HG02763 (cell line): ENCODE data around the gene SCARB1.
"Not testable (repeated sequence)": the region's sequence is repeated elsewhere in the genome, so short reads cannot be mapped to it uniquely, and the experiment has no call there.

Experiments
- ATAC-seq: cut with Tn5 transposase; IDR thresholded peaks from one replicate; pipeline ENCODE4 v1.9.1; 2021; ENCODE audit warnings: mild to moderate bottlenecking, moderate library complexity; ENCODE audit not compliant: unreplicated experiment

Gene SCARB1

GRCh38 chr12:124884587-124885438, 21.1 kb upstream of the SCARB1 start:
- peak; percentile 80 for ATAC-seq

DNA sequence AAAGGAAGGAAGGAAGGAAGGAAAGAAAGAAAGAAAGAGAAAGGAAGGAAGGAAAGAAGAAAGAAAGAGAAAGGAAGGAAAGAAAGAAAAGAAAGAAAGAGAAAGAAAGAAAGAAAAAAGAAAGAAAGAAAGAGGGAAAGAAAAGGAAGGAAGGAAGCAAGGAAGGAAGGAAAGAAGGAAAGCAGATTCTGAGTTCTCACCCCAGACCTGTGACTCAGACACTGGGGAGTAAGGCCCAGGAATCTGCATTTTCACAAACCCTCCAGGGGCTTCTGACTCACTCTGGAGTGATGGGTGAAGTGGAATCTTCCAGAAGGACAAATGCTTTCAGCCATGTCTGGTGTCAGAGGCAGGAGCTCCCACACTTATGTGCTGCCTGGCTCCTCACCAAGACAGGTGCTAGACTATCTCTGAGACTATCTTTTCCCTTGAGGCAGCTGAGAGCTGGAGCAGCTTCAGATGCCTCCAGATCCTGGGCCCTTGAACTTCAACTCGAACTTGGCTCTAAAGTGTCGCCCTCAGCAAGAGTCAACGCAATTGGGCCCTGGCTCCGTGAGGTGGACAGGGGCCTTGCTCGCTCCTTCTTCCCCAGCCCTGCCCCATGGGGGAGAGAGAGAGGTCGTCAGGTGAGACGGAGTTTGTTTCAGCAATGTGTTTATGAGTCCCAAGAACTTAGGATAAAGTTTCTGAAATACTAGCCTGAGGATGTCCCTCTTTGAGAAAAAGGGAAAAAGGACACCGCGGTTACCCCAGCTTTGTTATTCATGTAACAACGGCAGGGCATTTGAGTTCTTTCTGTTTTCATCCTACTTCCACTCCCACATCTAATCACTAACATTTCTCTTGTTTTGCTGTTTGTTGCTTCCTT, 19.8 kb upstream of the SCARB1 start:
- no peak for ATAC-seq

DNA sequence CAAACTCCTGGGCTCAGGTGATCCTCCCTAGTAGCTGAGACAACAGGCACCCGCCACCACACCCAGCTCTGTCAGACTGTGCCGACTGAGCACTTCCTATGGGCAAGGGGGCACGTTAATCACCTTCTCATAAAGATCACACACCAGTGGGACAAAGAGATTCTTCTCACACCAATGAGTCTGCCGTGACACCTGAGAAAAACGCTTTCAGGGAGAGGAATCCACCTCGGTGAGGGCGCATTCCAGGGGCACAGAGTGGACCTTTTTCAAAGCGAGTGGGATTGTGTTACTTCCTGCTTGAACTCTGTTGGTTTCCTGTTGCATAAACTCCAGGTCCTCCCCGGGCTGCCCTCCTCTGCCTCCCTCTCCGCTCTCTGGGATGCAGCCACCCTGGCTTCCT, 17.5 kb upstream of the SCARB1 start:
- ATAC-seq: no peak

DNA sequence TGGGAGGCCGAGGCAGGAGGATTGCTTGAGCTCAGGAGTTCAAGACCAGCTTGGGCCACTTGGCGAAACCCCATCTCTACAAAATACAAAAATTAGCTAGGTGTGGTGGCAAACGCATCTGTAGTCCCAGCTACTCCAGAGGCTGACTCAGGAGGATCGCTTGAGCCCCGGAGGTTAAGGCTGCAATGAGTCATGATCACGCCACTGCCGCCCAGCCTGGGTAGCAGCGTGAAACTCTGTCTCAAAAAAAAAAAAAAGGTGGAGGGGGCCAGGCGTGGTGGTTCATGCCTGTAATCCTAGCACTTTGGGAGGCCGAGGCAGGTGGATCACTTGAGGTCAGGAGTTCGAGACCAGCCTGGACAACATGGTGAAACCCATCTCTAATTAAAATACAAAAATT, 16.7 kb upstream of the SCARB1 start:
- ATAC-seq: not testable (repeated sequence)

DNA sequence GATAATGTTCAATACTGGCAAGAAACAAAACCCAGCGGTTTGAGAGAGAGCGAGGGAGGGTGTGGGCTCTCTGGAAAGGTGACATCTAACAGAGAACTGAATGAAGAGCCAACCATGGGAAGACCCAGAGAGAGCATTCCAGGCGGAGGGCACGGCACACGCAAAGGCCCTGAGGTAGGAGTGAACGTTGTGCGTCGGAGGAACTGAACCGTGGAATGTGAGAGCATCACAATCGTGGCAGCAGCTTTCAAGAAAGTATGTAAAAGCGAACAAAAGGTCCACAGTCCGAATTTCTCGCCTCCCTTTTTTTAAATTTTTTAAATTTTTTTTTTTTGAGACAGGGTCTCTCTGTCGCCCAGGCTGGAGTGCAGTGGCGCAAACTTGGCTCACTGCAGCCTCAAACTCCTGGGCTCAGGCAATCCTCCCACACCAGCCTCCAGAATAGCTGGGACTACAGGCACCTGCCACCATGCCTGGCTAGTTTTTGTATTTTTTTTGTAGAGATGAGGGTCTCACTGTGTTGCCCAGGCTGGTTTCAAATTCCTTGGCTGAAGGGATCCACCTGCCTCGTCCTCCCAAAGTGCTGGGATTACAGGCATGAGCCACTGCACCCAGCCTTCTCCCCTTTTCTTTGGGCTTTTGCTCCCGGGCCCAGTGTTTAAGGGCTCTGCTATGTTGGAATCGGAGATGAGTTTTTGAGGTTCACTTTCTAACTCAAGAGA, 15.3 kb upstream of the SCARB1 start:
- no peak for ATAC-seq

DNA sequence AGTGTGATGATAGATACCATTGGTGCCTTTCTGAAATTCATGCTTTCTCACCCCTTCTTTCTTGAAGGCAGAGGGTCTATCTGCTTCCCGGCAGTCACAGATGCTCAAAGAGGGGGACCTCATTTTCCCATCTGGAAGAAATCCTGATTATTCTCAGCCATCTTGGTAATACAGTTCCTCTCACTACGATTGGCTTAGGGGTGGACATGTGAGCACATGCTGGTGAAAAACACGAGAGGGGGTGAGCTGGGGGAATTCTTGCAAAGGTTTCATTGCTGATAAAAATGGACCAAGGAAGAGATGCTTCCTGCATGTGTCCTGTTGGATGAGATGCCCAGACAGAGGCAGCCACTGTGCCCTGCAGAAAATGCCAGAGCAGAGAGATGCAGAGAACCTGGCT, 13.8 kb upstream of the SCARB1 start:
- ATAC-seq: no peak

DNA sequence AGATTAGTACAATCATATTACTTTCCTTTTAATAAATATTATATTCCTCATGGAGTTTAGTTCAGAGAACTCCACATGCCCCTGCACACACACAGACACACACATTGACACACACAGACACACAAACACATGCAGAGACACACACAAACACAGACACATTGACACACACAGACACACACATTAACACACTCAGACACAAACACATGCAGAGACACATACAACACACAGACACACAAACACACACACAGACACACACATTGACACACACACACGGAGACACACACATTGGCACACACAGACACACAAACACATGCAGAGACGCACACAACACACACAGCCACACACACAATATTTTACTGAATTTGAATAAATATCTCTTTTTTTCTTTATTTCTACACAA, 12.5 kb upstream of the SCARB1 start:
- ATAC-seq: no peak

GRCh38 chr12:124875803-124876132, 12.1 kb upstream of the SCARB1 start:
- ATAC-seq: no peak

GRCh38 chr12:124874988-124875802, 11.5 kb upstream of the SCARB1 start:
- no peak for ATAC-seq

DNA sequence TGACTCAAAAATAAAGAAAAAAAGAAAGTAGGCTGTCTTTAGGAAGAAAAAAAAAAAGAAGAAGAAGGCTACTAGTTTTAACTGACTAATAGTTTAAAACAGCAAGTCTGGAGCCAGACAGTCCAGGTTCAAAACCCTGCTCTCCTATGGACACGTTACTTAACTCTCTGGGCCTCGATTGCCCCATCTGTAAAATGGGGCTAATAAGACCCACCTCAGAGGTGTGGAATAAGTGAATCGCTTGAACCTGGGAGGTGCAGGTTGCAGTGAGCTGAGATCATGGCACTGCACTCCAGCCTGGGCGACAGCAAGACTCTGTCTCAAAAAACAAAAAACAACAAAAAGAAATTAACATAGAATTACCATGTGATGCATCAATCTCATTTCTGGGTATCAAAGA, 10.5 kb upstream of the SCARB1 start:
- ATAC-seq: no peak

DNA sequence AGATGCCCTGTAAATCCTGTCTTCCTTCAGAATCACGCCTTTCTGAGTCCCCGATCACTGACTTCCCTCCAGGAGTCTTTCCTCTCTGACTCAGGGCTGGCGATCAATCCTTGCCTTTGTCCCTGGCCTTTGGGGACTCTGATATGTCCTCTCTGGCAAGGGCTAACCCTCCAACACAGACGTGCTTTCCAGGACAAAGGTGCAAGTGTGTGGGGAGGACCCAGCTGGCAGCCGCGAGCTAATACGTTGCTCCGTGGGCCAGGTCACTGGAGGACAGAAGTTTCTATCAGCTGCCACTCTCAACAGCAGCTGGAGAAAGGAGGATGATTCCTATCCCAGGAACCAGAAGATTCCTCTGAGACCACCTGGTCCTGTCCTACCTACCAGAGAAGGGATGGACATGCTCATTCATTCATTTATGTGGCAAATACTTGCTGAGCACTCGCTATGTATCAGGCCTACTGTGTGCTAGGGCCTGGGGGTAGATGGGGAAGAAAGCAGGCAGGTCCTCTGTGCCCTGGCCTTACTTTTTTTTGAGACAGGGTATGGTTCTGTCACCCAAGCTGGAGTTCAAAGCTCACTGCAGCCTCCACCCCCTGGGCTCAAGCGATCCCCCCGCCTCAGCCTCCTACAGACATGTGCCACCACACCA, 8.5 kb upstream of the SCARB1 start:
- ATAC-seq: no peak

DNA sequence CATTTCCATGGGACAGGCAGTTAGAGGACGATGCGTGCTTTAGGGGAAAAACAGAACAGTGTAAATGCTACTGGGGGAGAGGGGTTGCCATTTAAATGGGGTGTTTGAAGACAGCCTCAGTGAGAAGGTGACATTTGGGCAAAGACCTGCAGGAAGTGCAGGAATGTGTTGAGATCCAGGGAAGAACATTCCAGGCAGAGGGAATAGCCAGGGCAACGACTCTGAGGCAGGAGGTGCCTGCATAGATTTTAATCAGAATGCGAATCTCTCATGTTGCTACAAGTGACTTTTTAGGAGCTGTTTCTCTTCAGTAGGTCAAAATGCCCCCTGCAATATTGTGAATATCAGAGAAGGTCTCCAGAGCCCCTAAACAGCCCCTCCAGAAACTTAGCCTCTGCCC, 7.6 kb upstream of the SCARB1 start:
- ATAC-seq: no peak

- no peak for ATAC-seq
These were observed 6.9 kb upstream of the SCARB1 start for GRCh38 chr12:124870515-124870914.

GRCh38 chr12:124869059-124869665, 5.5 kb upstream of the SCARB1 start:
- no peak for ATAC-seq

- no peak for ATAC-seq
These were observed 4.8 kb upstream of the SCARB1 start for GRCh38 chr12:124868252-124869058.

GRCh38 chr12:124867401-124867930, 3.8 kb upstream of the SCARB1 start:
- ATAC-seq: no peak

DNA sequence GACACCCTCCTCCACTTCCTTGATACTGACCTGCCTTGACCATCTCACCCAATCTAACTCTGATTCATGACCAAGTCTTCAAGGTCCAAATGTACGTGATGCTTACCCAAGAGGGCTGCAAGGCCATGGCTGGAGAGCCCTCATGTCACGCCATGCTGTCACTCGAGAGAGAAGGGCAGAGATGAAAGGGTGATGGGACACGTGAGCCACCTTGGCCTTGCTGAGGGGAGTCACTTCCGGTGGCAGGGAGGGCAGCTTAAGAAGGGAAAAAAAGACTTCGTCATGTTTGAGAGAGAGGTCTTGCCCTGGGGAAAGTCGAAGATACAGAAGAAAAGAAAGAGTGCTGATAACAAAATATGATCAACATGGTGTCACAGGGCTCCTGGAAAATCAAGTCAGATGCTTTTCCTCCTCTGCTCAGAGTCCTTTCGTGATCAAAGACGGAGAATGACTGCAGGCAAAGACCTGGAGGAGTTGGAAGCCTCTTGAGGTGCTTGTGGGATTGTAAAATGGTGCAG, 3.3 kb upstream of the SCARB1 start:
- ATAC-seq: no peak

DNA sequence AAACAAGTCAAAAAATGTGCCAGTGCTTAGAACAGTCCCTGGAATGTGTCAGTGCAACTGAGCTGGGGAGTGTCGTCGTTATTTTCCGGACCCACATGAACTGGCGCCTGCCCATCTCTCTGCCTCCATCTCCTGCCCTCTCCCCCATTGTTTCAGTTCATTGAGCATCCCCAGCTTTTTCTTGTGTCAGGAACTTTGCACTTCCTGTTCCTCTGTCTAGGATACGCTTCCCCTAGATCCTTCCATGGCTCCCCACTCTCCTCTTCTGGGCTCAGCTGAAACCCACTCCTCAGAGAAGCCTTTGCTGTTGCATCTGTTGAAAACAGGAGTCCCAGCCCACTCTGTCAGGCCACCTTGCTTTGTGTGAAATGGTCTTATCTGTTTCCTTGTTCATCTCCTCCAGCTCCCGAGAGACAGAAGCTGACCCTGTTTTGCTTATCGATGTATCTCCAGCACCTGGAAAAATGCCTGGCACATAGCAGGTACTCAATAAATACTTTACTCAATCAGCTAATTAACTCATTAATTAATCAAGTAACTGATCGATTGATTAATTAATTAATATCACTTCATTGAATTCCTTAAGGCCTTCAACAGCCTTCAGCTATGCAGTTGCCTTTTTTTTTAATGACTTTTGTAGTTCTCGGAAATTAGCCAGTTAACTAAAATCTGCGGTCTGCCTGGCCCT, 2.7 kb upstream of the SCARB1 start:
- no peak for ATAC-seq
